PC-9 (cell line): ENCODE results near the gene SERAC1. TPM values are rescaled to one million over a fixed set of nuclear protein-coding genes. Genes with fewer than 3 reads are reported as not detected.
A peak's percentile ranks its signal among the peaks of the same experiment; 100 is the strongest.

Source experiments
- BruUV-seq: library from RNA; stranded (reverse); fragments of 400-500 nt; replicated peaks from 2 replicates; lab custom pipeline; 2021; lab: Mats Ljungman, UMichigan
- CTCF ChIA-PET: fragments of 300-600 bp; sonication (Branson Sonifier 250); formaldehyde crosslinking; loops from one replicate; lab custom pipeline; 2022; ENCODE audit warnings: antibody characterized with exemption; lab: Charles Lee
- POLR2A ChIA-PET: fragments of 300-600 bp; sonication (Branson Sonifier 250); formaldehyde crosslinking; loops from one replicate; lab custom pipeline; 2022; ENCODE audit warnings: antibody characterized with exemption; ENCODE audit not compliant: unreplicated experiment; lab: Charles Lee
- DNase-seq, 2 experiments: peaks; one replicate each; pipeline versions ENCODE4 v3.0.0 to v3.0.0-alpha.2; 2015 to 2022; ENCODE audit warnings: mixed read lengths in 1 of 2
- H2AFZ ChIP-seq: fragments of 200-600 bp; sonication (generic); 2 replicates; pipeline ENCODE4 v1.8.1; 2017; ENCODE audit warnings: antibody characterized with exemption
- H3F3A ChIP-seq: fragments of 200-600 bp; sonication (generic); 2 replicates; pipeline ENCODE4 v1.8.1; 2017; ENCODE audit warnings: antibody characterized with exemption, mild to moderate bottlenecking, low read depth; ENCODE audit not compliant: insufficient read depth
- H3K27ac ChIP-seq: fragments of 200-600 bp; sonication (generic); 2 replicates; pipeline ENCODE4 v1.6.1; 2016; ENCODE audit warnings: mixed run types
- H3K27me3 ChIP-seq: fragments of 200-600 bp; sonication (generic); 2 replicates; pipeline ENCODE4 v1.6.1; 2016; ENCODE audit warnings: low read depth, mixed run types; ENCODE audit not compliant: insufficient read depth
- H3K36me3 ChIP-seq: fragments of 200-600 bp; sonication (generic); 2 replicates; pipeline ENCODE4 v1.6.1; 2016; ENCODE audit warnings: low read depth, mixed run types
- H3K4me1 ChIP-seq: fragments of 200-600 bp; sonication (generic); replicated peaks from 2 replicates; pipeline ENCODE4 v1.6.1; 2016; ENCODE audit warnings: mixed run types; ENCODE audit not compliant: insufficient read depth
- H3K4me2 ChIP-seq: fragments of 200-600 bp; sonication (generic); 2 replicates; pipeline ENCODE4 v1.6.1; 2017; ENCODE audit warnings: mixed run types
- H3K4me3 ChIP-seq: fragments of 200-600 bp; sonication (generic); 2 replicates; pipeline ENCODE4 v1.6.1; 2016; ENCODE audit warnings: mixed run types
- H3K79me2 ChIP-seq: fragments of 200-600 bp; sonication (generic); 2 replicates; pipeline ENCODE4 v1.6.1; 2017; ENCODE audit warnings: low read depth, mixed run types
- H3K9me2 ChIP-seq: fragments of 200-600 bp; sonication (generic); 2 replicates; pipeline ENCODE4 v1.8.1; 2017; ENCODE audit warnings: mild to moderate bottlenecking; ENCODE audit not compliant: insufficient read depth
- H3K9me3 ChIP-seq: fragments of 200-600 bp; sonication (generic); 2 replicates; pipeline ENCODE4 v1.8.1; 2016; ENCODE audit warnings: low read depth; ENCODE audit not compliant: insufficient read depth
- H4K20me1 ChIP-seq: fragments of 200-600 bp; sonication (generic); 2 replicates; pipeline ENCODE4 v1.8.1; 2017; ENCODE audit not compliant: insufficient read depth
- EZH2 ChIP-seq: fragments of 200-600 bp; sonication (generic); IDR thresholded peaks from 2 replicates; pipeline ENCODE4 v1.8.0; 2017; ENCODE audit warnings: antibody characterized with exemption, low read depth
- intact Hi-C: fragments of 100-400 bp; cut with micrococcal nuclease; formaldehyde crosslinking; loops from one replicate; pipeline ENCODE4 v1.10.0; 2022; ENCODE audit not compliant: unreplicated experiment
- total RNA-seq: library from RNA; stranded (reverse); gene quantifications from 2 replicates; pipeline ENCODE4 v1.2.3, GENCODE V29; 2021
- TF ChIP-seq, protein P1 (sequence below): fragments of 200-600 bp; sonication (generic); conservative IDR thresholded peaks from 2 replicates; pipeline ENCODE4 v1.6.1; 2017; ENCODE audit warnings: mixed run types, antibody characterized with exemption, mild to moderate bottlenecking, moderate library complexity

Gene SERAC1
- total RNA-seq, 1 experiment from 2014 or later, result 4.9 TPM

DNA sequence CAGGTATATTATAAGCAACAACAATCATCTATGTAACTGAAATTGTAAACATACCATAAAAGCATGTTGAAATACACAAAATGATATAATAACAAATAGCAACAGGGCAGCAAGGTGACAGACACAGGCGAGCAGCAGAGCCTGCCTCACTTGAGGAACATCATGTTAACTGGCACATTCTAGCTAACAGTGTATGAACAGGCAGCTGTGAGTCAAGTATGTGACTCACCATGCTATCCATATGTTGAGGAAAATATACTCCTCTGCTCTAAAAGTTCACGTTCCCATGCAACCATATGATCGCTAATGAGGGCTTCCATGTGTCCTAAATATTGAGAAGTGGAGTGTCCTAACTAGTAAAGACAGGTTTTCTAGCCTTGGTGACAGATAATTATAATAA is 18.4 kb downstream of the SERAC1 start:
- Histone ChIP-seq H2AFZ (no peak overlapping the region), H3K36me3 (no peaks in the 10 kb centered on the region), H3F3A (no peaks in the 10 kb centered on the region), H3K27ac (no peak overlapping the region), H4K20me1 (no peaks in the 10 kb centered on the region), H3K4me2 (no peak overlapping the region), H3K9me3 (no peaks in the 10 kb centered on the region), H3K79me2 (no peaks in the 10 kb centered on the region), H3K4me1 (no peaks in the 10 kb centered on the region), H3K9me2 (no peaks in the 10 kb centered on the region), H3K4me3 (no peak overlapping the region), H3K27me3 (no peaks in the 10 kb centered on the region)
- intact Hi-C loops, result no loop called here
- ChIA-PET POLR2A (interaction anchor here (0.6 kb wide), 1 partner anchor 632 kb away, joined by 10 read pairs; no protein-coding TSS in a partner anchor), CTCF (interaction anchor here (0.7 kb wide), 1 partner anchor 77 kb away, joined by 4 read pairs; no protein-coding TSS in a partner anchor)
- DNase-seq, result no peak
- no TSS peak for BruUV-seq
- TF ChIP-seq, protein P1, sequence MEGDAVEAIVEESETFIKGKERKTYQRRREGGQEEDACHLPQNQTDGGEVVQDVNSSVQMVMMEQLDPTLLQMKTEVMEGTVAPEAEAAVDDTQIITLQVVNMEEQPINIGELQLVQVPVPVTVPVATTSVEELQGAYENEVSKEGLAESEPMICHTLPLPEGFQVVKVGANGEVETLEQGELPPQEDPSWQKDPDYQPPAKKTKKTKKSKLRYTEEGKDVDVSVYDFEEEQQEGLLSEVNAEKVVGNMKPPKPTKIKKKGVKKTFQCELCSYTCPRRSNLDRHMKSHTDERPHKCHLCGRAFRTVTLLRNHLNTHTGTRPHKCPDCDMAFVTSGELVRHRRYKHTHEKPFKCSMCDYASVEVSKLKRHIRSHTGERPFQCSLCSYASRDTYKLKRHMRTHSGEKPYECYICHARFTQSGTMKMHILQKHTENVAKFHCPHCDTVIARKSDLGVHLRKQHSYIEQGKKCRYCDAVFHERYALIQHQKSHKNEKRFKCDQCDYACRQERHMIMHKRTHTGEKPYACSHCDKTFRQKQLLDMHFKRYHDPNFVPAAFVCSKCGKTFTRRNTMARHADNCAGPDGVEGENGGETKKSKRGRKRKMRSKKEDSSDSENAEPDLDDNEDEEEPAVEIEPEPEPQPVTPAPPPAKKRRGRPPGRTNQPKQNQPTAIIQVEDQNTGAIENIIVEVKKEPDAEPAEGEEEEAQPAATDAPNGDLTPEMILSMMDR, result no peak
- no peak for TF ChIP-seq EZH2

GRCh38 chr6:158143700-158144099 is 24.4 kb downstream of the SERAC1 start:
- intact Hi-C loops, result no loop called here
- no peaks in the 10 kb centered on the region for H3K27me3 ChIP-seq
- no peak overlapping the region for H3K4me3 ChIP-seq
- H3F3A ChIP-seq, result no peaks in the 10 kb centered on the region
- no peak overlapping the region for H2AFZ ChIP-seq
- CTCF ChIA-PET, result no interaction called here
- DNase-seq, result no peak
- BruUV-seq, result no TSS peak
- no peaks in the 10 kb centered on the region for H3K9me2 ChIP-seq
- H3K4me2 ChIP-seq, result no peak overlapping the region
- no peak for TF ChIP-seq EZH2
- TF ChIP-seq, protein P1, result peak; percentile 38; the same call in 1 of the 2 replicates
- no peaks in the 10 kb centered on the region for H3K36me3 ChIP-seq
- H3K27ac ChIP-seq, result no peak overlapping the region
- no peaks in the 10 kb centered on the region for H3K79me2 ChIP-seq
- H3K4me1 ChIP-seq, result no peaks in the 10 kb centered on the region
- POLR2A ChIA-PET, result no interaction called here
- H3K9me3 ChIP-seq, result no peaks in the 10 kb centered on the region
- H4K20me1 ChIP-seq, result no peaks in the 10 kb centered on the region

DNA sequence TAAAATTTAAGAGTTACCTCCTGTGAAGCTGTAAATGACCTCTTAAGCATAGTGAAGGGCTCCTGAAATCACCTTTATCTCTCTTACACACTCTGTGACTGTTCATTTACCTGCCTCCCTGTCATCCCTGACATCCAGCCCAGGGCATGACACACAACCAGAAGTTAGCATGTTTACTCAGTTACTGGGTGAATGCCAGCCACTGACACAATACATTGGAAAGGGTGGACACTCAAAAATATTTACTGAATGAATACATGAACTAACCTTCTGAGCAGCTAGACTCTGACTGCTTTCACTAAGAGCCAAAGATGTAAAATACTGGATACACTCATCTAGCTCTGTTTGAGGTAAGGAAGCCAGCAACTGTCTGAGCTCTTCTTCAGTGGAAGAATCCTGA is 25.3 kb downstream of the SERAC1 start:
- BruUV-seq, result no TSS peak
- POLR2A ChIA-PET, result interaction anchor here (0.6 kb wide), 1 partner anchor 653 kb away, joined by 4 read pairs; no protein-coding TSS in a partner anchor
- Histone ChIP-seq H3K9me2 (no peaks in the 10 kb centered on the region), H3K79me2 (no peaks in the 10 kb centered on the region), H3K4me1 (no peaks in the 10 kb centered on the region), H3K9me3 (no peaks in the 10 kb centered on the region), H3K27me3 (no peaks in the 10 kb centered on the region), H3K4me2 (no peak overlapping the region), H3K4me3 (no peak overlapping the region), H3K36me3 (no peaks in the 10 kb centered on the region), H2AFZ (no peak overlapping the region), H3F3A (no peaks in the 10 kb centered on the region), H4K20me1 (no peaks in the 10 kb centered on the region), H3K27ac (no peak overlapping the region)
- TF ChIP-seq, protein P1, result no peak
- no peak for TF ChIP-seq EZH2
- CTCF ChIA-PET, result interaction anchor here (0.7 kb wide), 1 partner anchor 855 kb away, joined by 3 read pairs; no protein-coding TSS in a partner anchor
- no peak for DNase-seq
- intact Hi-C loops, result no loop called here
